SK-N-DZ (cell line): ENCODE results near the gene DOP1B.

Source experiments
- DNase-seq: peaks from one replicate; pipeline ENCODE4 v3.0.0-alpha.2; 2015; ENCODE audit warnings: low spot score

The DOP1B gene

GRCh38 chr21:36202726-36203602 is 46.3 kb downstream of the DOP1B start:
- DNase-seq: no peak

- DNase-seq: no peak
Measured at GRCh38 chr21:36203603-36203889, 46.9 kb downstream of the DOP1B start.

GRCh38 chr21:36204980-36205379 is 48.4 kb downstream of the DOP1B start:
- no peak for DNase-seq

GRCh38 chr21:36205962-36206361 is 49.3 kb downstream of the DOP1B start:
- no peak for DNase-seq
